Lung microvascular endothelial cell (primary cell): ENCODE results near the gene NEFH. TPM values are rescaled to one million over a fixed set of nuclear protein-coding genes. Genes with fewer than 3 reads are reported as not detected.
"Not testable (repeated sequence)": the region's sequence is repeated elsewhere in the genome, so short reads cannot be mapped to it uniquely, and the experiment has no call there.

Experiments
- DNase-seq, 2 donors: peaks; one replicate each; pipeline versions ENCODE4 v3.0.0 to v3.0.0-alpha.2; 2010; ENCODE audit warnings: low read depth in 2 of 2
- total RNA-seq: library from RNA; depleted of rRNA; stranded (reverse); fragments of >200 nt; gene quantifications from 2 replicates; pipeline ENCODE4 v1.2.1, GENCODE V29; 2014

NEFH gene
- total RNA-seq, 1 donor from 2014 or later, result not detected

GRCh38 chr22:29461263-29461662 lies 18.8 kb upstream of the NEFH start:
- no peak for DNase-seq

GRCh38 chr22:29463629-29464028 lies 16.4 kb upstream of the NEFH start:
- DNase-seq, result no peak

GRCh38 chr22:29464581-29464980 lies 15.4 kb upstream of the NEFH start:
- no peak for DNase-seq

GRCh38 chr22:29469755-29470154 lies 10.3 kb upstream of the NEFH start:
- DNase-seq, result no peak

GRCh38 chr22:29470159-29470855 lies 9.7 kb upstream of the NEFH start:
- peak; percentile 33 to 52 for DNase-seq

- DNase-seq, result no peak
Observed at GRCh38 chr22:29473001-29473400, 7.0 kb upstream of the NEFH start.

GRCh38 chr22:29475550-29475949 lies 4.5 kb upstream of the NEFH start:
- DNase-seq, result no peak

GRCh38 chr22:29476116-29476515 lies 3.9 kb upstream of the NEFH start:
- no peak for DNase-seq

- DNase-seq, result no peak
Observed at GRCh38 chr22:29477723-29478318, 2.2 kb upstream of the NEFH start.

GRCh38 chr22:29478326-29479276 lies 1.4 kb upstream of the NEFH start:
- DNase-seq, result peak; percentile 7 to 21

GRCh38 chr22:29480262-29480511 lies 169 bp downstream of the NEFH start:
- DNase-seq, result no peak

GRCh38 chr22:29480512-29481264 lies 670 bp downstream of the NEFH start:
- peak in 1 of 2 donors; percentile 23 for DNase-seq

- no peak for DNase-seq
Observed at GRCh38 chr22:29481265-29482000, 1.4 kb downstream of the NEFH start.

- no peak for DNase-seq
Observed at GRCh38 chr22:29482253-29482652, 2.2 kb downstream of the NEFH start.

GRCh38 chr22:29482726-29483125 lies 2.7 kb downstream of the NEFH start:
- DNase-seq, result no peak

GRCh38 chr22:29483254-29483653 lies 3.2 kb downstream of the NEFH start:
- DNase-seq, result no peak

- no peak for DNase-seq
Observed at GRCh38 chr22:29484642-29485041, 4.6 kb downstream of the NEFH start.

- no peak for DNase-seq
Observed at GRCh38 chr22:29485448-29485847, 5.4 kb downstream of the NEFH start.

GRCh38 chr22:29487426-29487986 lies 7.5 kb downstream of the NEFH start:
- DNase-seq, result no peak

- not testable (repeated sequence) for DNase-seq
Observed at GRCh38 chr22:29489127-29489780, 9.2 kb downstream of the NEFH start.
